NCI-H1694 treated with DMSO at 0.1 percent for 48 hours (cell line): Measurements from ENCODE around the gene PLEKHN1.
"Not testable (repeated sequence)": the region's sequence is repeated elsewhere in the genome, so short reads cannot be mapped to it uniquely, and the experiment has no call there.

Experiments used
- DNase-seq: peaks from one replicate; lab custom pipeline; 2025; lab: John Stamatoyannopoulos, UW

Gene PLEKHN1

GRCh38 chr1:992362-992761 is 26.1 kb downstream of the PLEKHN1 start:
- no peak for DNase-seq

- DNase-seq: no peak
Measured at GRCh38 chr1:993379-993995, 27.2 kb downstream of the PLEKHN1 start.

- DNase-seq: not testable (repeated sequence)
Measured at GRCh38 chr1:994546-994945, 28.3 kb downstream of the PLEKHN1 start.

DNA sequence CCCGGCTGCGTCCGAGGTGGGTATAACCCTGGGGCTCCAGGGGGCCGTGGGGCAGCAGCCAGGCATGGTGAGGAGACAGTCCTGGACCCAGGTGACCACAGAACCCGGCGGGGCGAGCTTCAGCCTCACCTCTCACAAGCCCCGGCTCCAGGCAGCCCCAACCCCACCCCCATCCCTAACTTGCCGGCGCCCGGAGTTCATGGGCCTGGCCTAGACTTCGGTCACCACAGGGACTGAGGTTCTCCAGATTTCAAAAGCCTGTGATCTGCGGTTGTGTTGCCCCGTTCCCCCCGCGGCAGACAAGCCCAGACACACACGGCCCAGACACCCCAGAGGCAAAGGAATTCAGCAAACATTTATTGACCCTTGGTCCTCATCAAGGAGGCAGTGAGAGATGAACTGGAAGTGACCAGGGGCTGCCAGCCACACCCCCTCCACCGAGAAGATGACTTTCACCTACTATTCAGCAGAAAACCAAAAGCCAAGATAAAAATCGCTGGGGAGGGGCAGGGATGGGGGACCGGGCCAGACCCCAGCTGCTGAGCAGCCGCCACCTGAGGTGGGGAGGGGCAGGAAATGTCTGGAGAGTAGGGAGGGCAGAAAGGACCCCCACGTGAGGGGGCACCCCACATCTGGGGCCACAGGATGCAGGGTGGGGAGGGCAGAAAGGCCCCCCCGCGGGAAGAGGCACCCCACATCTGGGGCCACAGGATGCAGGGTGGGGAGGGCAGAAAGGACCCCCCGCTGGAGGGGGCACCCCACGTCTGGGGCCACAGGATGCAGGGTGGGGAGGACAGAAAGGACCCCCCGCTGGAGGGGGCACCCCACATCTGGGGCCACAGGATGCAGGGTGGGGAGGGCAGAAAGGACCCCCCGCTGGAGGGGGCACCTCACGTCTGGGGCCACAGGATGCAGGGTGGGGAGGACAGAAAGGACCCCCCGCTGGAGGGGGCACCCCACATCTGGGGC is 29.7 kb downstream of the PLEKHN1 start:
- no peak for DNase-seq

DNA sequence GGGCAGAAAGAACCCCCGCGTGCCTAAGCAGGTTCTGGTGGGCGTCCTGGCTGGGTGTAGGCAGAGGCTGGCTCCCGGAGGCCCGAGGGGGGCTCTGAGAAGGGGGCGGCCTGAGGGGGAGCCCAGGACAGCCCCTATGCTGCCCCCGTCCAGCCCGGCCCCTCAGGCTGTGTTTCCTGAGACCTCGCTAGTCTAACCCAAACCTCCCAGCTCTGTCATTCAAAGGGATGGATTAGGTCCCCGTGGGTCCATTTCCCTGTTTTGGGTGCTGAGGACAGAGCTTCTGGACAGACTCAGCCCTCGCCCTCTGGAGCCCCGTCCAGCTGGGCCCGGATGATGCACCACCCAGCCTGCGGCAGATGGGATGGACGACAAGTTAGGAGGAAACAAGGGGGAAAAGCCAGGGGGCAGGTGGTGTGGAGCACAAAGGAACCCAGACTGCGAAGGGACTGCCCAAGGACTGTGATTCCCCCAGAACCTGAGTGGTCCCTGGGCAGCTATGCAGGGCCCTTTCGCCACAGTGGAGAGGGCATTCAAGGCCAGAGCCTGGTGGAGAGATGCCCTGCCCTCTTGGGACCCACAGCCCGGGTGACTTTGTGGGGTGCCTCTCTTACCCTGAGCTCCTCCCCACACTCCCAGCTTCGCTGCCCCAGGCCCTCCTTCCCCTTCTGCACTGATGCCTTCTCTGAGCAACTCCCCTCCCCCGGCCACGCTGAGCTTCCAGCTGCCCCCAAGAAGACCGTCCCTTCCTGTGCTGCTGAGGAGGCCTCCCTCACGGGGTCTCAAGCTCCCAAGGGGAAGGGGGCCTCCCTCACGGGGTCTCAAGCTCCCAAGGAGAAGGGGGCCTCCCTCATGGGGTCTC is 30.8 kb downstream of the PLEKHN1 start:
- DNase-seq: no peak

- no peak for DNase-seq
Measured at GRCh38 chr1:997713-997992, 31.4 kb downstream of the PLEKHN1 start.

- no peak for DNase-seq
Measured at GRCh38 chr1:997993-998744, 31.9 kb downstream of the PLEKHN1 start.

GRCh38 chr1:998745-998994 is 32.4 kb downstream of the PLEKHN1 start:
- no peak for DNase-seq

DNA sequence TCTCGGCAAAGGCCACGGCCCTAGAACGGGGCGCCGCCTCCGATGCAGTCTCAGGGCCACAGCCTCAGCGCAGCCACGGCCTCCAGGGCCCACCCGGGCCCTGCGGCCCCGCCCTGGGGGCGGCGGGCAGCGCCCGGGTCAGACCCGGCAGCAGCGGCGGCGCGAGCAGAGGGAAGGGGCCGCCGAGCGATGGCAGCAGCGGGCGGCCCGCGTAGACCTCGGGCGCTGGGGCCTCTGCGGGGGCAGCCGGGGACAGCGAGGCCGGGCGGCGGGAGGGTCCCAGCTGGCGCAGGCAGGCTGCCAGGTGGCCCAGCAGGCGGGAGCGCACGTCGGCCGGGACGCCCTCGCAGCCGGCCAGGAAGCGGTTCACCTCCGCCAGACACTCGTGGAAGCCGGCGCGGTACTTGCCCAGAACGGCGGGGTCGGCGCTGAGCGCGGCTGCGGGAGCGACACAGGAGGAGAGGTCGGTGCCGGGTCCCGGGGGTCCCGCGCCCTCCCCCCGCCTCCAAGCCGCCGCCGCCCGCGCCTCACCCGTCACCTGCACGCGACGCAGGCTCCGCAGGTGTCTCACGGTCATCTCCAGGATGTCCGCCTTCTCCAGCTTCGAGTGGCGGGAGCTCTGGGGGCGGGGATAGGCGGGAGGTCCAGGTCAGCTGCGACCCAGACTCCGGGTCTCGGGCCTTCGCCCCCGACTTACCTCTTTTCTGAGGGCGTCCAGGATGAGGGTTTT is 32.9 kb downstream of the PLEKHN1 start:
- DNase-seq: no peak

DNA sequence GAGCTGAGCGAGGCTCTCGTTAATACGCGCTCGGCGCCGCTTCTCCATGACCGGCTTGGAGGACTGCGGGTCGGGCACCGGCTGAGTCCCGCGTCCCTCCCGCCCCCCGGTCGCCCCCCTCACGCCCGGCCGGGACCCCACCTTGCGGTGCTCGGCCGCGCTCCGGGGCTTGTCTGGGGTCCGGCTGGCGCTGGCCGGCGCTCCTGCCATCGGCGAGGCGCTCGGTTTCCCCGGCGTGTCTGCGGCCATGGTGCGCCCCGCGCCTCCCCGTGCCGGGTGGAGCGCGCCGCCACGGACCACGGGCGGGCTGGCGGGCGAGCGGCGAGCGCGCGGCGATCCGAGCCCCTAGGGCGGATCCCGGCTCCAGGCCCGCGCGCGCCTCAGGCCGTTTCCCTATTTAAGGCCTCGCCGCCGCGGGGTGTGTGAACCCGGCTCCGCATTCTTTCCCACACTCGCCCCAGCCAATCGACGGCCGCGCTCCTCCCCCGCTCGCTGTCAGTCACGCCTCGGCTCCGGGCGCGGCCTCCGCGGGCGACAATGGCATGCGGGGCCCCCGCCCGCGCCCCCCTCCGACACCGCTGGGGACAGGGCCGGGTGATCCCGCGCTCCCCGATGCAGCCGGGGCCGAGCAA is 33.6 kb downstream of the PLEKHN1 start, which contains the start of gene HES4:
TSS of gene HES4 (minus strand) at position 373 of the 632 bp plus-strand sequence. CDS start at position 249, 124 bp downstream.
- DNase-seq: peak; percentile 71

DNA sequence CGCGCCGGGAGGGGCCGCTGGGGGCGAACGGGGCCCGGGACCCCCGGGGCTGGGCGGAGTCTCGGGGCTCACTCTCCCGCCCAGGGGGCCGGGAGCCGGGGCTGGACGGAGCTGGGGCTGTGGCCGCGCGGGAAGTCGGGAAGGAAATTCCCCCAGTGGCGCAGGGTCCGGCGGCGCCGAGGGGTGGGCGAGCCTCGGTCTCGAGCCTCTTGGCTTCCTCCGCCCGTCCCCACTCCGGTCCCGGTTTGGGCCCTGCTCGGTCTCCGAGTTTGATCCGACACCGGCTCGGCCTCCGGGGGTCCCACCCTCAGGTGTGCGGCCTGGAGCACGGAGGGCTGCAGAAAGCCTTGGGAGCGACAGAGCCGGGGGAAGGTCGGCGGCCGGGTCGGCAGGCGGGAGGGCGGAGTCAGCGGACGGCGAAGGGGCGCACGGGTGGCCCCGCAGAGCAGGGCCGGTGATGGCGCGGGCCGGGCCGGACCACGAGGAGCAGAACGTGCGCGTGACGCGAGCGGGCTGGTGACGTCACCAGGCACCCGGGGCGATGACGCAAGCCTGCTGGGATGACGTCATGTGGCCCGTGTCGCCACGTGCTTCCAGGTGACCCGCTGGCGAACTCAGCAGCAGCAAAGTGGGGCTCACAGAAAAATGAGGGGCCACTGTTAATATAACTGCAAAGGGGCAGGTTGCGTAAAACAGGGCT is 34.2 kb downstream of the PLEKHN1 start:
- DNase-seq: peak; percentile 53

DNA sequence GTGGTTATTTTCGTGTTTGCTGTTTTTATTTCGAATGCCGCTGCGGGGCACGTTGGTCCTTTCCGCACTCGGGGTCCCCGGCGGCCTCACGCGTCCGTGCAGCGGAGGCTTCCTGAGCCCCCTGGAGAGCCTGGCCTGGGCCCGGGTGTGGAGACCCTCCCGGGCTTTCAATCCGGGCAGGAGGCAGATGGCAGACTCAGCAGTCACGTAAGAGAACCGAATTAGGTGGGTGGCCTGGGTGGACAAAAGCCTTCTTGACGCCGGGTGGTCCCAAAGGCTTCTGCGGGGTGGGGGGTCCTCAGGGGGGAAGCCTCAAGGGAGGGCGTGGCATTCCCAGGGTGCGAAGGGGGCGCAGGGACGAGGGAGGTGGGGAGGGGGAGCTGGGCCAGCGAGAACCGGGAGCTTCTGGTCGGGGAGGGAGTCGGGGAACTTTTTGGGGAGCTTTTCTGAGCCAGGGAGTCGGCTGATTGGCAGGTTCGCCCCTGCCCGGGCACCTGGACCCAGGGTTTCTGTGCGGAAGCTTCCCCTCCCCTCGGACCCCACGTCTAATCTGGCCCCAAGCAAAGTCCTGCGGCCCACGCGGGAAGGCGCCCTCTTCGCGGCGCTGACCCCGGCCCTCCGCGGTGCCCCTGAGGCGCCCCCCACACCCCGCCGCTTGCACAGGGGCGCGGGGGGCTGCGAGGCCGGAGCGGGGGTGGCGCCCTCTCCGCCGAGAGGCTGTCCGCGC is 34.9 kb downstream of the PLEKHN1 start:
- DNase-seq: no peak

- DNase-seq: no peak
Measured at GRCh38 chr1:1003618-1004419, 37.5 kb downstream of the PLEKHN1 start.

DNA sequence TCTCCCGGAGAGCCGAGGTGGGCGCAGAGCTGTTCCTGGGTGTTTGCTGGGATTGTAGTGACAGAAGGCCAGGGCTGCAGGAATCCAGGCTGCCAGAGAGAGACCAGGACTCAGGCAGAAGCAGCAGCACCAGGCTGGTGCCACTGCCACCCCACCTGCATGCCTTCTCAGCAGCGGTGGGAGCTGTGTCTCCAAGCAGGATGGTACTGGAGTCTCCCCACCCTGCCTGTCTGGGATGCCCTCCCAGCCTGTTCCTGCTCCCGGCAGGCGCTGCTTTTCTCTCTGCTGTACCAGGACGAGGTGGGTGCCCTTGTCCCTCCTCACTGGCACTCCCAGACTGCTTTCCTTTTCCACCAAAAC is 38.1 kb downstream of the PLEKHN1 start:
- no peak for DNase-seq

DNA sequence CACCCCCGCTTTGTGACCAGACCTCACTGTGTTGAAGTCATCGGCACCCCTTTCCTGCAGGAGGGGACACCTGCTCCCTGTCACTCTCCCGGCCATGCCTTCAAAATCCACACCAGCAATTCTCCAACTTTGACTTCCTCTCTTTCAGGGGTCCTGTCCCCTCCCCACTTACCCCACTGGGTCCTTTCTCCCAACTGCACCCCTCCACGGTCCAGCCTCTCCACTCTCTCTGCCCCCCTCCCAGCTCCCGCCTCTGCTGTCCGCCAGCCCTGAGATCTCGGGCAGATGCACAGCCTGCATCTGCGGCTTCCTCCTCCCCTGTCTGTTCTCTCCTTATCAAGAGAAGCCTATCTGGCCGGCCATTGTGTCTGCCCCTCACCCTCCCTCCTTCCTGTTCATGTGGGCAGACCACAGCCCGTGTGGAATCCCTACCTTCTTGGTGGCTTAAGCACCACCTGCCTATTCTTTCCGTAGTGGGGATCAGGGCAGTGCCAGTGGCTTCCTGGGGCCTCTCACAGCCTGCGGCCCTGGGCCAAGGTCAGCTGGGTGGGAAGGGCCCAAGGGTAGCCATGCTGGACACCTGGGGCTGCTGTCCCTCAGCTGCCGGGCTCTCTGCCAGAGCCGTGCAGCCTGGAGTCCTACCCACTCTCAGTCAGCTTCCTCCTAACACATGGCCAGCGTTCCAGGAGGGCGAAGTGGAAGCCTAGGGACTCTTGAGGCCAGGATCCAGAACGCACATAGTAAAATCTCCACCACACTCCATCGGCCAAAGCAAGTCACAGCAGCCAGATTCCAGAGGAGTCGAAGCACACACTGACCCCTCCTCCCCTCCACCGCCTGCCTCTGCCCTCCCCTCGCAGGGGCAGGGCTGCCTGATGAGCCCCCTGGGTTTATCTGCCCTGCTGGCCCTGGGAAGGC is 38.8 kb downstream of the PLEKHN1 start:
- no peak for DNase-seq

DNA sequence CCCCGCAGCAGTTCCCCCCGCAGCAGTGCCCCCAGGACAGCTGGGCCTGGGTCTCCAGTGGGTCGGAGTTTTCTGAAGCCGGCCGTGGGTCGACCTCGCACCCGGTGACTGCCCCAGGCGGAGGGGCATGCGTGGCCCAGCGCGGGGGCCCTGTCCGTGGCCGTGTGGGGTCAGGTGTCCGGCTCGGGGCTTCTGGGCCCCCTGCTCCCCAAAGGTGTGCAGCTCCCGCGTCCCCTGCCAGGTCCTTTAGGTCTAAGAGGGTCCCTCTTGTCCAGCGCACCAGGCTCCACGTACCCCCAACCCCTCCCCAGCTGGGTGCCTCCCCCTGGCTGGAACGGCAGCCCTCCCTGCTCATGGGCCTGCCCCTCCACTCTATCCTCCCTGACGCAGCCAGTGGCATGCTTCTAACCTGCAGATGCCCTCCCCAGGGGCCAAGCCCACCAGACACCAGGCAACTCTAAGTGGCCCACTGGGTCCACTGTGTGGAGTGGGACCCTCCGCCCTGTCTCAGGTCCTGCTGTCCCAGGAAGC is 39.6 kb downstream of the PLEKHN1 start:
- DNase-seq: no peak
